ENCODE data around the gene NPAS3.

NPAS3 gene

GRCh38 chr14:33733721-33734120, 795.0 kb downstream of the NPAS3 start:
- H3K27ac Mint-ChIP-seq: no peak overlapping the region
- no peak overlapping the region for H3K4me3 Mint-ChIP-seq
- no peaks in the 10 kb centered on the region for H3K4me1 Mint-ChIP-seq (ENCODE audit: low read depth in 2 of 2)
- DNase-seq (no peak), ATAC-seq (replicated peaks) (no peak)
- no peaks in the 10 kb centered on the region for H3K9me3 Mint-ChIP-seq
- no peaks in the 10 kb centered on the region for H3K27me3 Mint-ChIP-seq
- no peaks in the 10 kb centered on the region for H3K36me3 Mint-ChIP-seq (ENCODE audit: insufficient read depth)

GRCh38 chr14:33734387-33734786, 795.7 kb downstream of the NPAS3 start:
- H3K36me3 Mint-ChIP-seq (ENCODE audit: insufficient read depth): no peaks in the 10 kb centered on the region
- no peak for DNase-seq
- no peaks in the 10 kb centered on the region for H3K9me3 Mint-ChIP-seq
- ATAC-seq (replicated peaks): no peak
- H3K27me3 Mint-ChIP-seq: no peaks in the 10 kb centered on the region
- H3K27ac Mint-ChIP-seq: no peak overlapping the region
- H3K4me1 Mint-ChIP-seq (ENCODE audit: low read depth in 2 of 2): no peaks in the 10 kb centered on the region
- no peak overlapping the region for H3K4me3 Mint-ChIP-seq

- ATAC-seq (replicated peaks) (no peak), DNase-seq (no peak)
- no peaks in the 10 kb centered on the region for H3K27me3 Mint-ChIP-seq
- no peaks in the 10 kb centered on the region for H3K36me3 Mint-ChIP-seq (ENCODE audit: insufficient read depth)
- H3K4me1 Mint-ChIP-seq (ENCODE audit: low read depth in 2 of 2): no peaks in the 10 kb centered on the region
- no peak overlapping the region for H3K27ac Mint-ChIP-seq
- no peak overlapping the region for H3K4me3 Mint-ChIP-seq
- no peaks in the 10 kb centered on the region for H3K9me3 Mint-ChIP-seq
Observed at GRCh38 chr14:33736299-33736825, 797.7 kb downstream of the NPAS3 start.

- H3K4me3 Mint-ChIP-seq: no peak overlapping the region
- no peak for DNase-seq
- no peaks in the 10 kb centered on the region for H3K36me3 Mint-ChIP-seq (ENCODE audit: insufficient read depth)
- no peaks in the 10 kb centered on the region for H3K27me3 Mint-ChIP-seq
- no peak for ATAC-seq (replicated peaks)
- no peaks in the 10 kb centered on the region for H3K9me3 Mint-ChIP-seq
- no peak overlapping the region for H3K27ac Mint-ChIP-seq
- H3K4me1 Mint-ChIP-seq (ENCODE audit: low read depth in 2 of 2): no peaks in the 10 kb centered on the region
Observed at GRCh38 chr14:33736979-33737378, 798.3 kb downstream of the NPAS3 start.

GRCh38 chr14:33737446-33737845, 798.8 kb downstream of the NPAS3 start:
- DNase-seq: no peak
- H3K27ac Mint-ChIP-seq: no peak overlapping the region
- H3K9me3 Mint-ChIP-seq: no peaks in the 10 kb centered on the region
- H3K4me3 Mint-ChIP-seq: no peak overlapping the region
- no peaks in the 10 kb centered on the region for H3K27me3 Mint-ChIP-seq
- H3K4me1 Mint-ChIP-seq (ENCODE audit: low read depth in 2 of 2): no peaks in the 10 kb centered on the region
- ATAC-seq (replicated peaks): no peak
- H3K36me3 Mint-ChIP-seq (ENCODE audit: insufficient read depth): no peaks in the 10 kb centered on the region

GRCh38 chr14:33738029-33738428, 799.4 kb downstream of the NPAS3 start:
- Mint-ChIP-seq H3K4me3 (no peak overlapping the region), H3K9me3 (no peaks in the 10 kb centered on the region), H3K4me1 (ENCODE audit: low read depth in 2 of 2) (no peaks in the 10 kb centered on the region), H3K27ac (no peak overlapping the region), H3K36me3 (ENCODE audit: insufficient read depth) (no peaks in the 10 kb centered on the region), H3K27me3 (no peaks in the 10 kb centered on the region)
- DNase-seq (no peak), ATAC-seq (replicated peaks) (no peak)

- Mint-ChIP-seq H3K36me3 (ENCODE audit: insufficient read depth) (no peaks in the 10 kb centered on the region), H3K4me3 (no peak overlapping the region), H3K9me3 (no peaks in the 10 kb centered on the region), H3K27ac (no peak overlapping the region), H3K4me1 (ENCODE audit: low read depth in 2 of 2) (no peaks in the 10 kb centered on the region), H3K27me3 (no peaks in the 10 kb centered on the region)
- DNase-seq: no peak
- ATAC-seq (replicated peaks): no peak
Observed at GRCh38 chr14:33738491-33738890, 799.8 kb downstream of the NPAS3 start.

GRCh38 chr14:33740531-33740930, 801.9 kb downstream of the NPAS3 start:
- H3K27me3 Mint-ChIP-seq: no peaks in the 10 kb centered on the region
- ATAC-seq (replicated peaks): no peak

GRCh38 chr14:33742166-33742565, 803.5 kb downstream of the NPAS3 start:
- DNase-seq (no peak), ATAC-seq (replicated peaks) (no peak)
- Mint-ChIP-seq H3K9me3 (no peaks in the 10 kb centered on the region), H3K27me3 (no peaks in the 10 kb centered on the region), H3K36me3 (ENCODE audit: insufficient read depth) (no peaks in the 10 kb centered on the region), H3K27ac (no peak overlapping the region), H3K4me3 (no peak overlapping the region), H3K4me1 (ENCODE audit: low read depth in 2 of 2) (no peaks in the 10 kb centered on the region)

More at GRCh38 chr14:33740531-33740930, 801.9 kb downstream of the NPAS3 start:
- Mint-ChIP-seq H3K9me3 (no peaks in the 10 kb centered on the region), H3K4me3 (no peak overlapping the region), H3K27ac (no peak overlapping the region), H3K36me3 (ENCODE audit: insufficient read depth) (no peaks in the 10 kb centered on the region), H3K4me1 (ENCODE audit: low read depth in 2 of 2) (no peaks in the 10 kb centered on the region)
- no peak for DNase-seq

GRCh38 chr14:33745163-33745562, 806.5 kb downstream of the NPAS3 start:
- H3K27ac Mint-ChIP-seq: no peak overlapping the region
- ATAC-seq (replicated peaks) (no peak), DNase-seq (no peak)
- no peaks in the 10 kb centered on the region for H3K9me3 Mint-ChIP-seq
- no peak overlapping the region for H3K4me3 Mint-ChIP-seq
- H3K36me3 Mint-ChIP-seq (ENCODE audit: insufficient read depth): no peaks in the 10 kb centered on the region
- H3K4me1 Mint-ChIP-seq (ENCODE audit: low read depth in 2 of 2): no peaks in the 10 kb centered on the region
- H3K27me3 Mint-ChIP-seq: no peaks in the 10 kb centered on the region

- ATAC-seq (replicated peaks) (no peak), DNase-seq (no peak)
- H3K27ac Mint-ChIP-seq: no peak overlapping the region
Observed at GRCh38 chr14:33747749-33748148, 809.1 kb downstream of the NPAS3 start.

GRCh38 chr14:33754261-33754660, 815.6 kb downstream of the NPAS3 start:
- DNase-seq (no peak), ATAC-seq (replicated peaks) (no peak)
- Mint-ChIP-seq H3K4me3 (no peak overlapping the region), H3K4me1 (ENCODE audit: low read depth in 2 of 2) (no peaks in the 10 kb centered on the region), H3K27me3 (no peaks in the 10 kb centered on the region), H3K27ac (no peak overlapping the region), H3K36me3 (ENCODE audit: insufficient read depth) (no peaks in the 10 kb centered on the region), H3K9me3 (peaks cover 6% of the 10 kb centered on the region in 2 donors)

More at GRCh38 chr14:33747749-33748148, 809.1 kb downstream of the NPAS3 start:
- H3K4me3 Mint-ChIP-seq: no peak overlapping the region
- no peaks in the 10 kb centered on the region for H3K9me3 Mint-ChIP-seq
- H3K4me1 Mint-ChIP-seq (ENCODE audit: low read depth in 2 of 2): no peaks in the 10 kb centered on the region
- H3K36me3 Mint-ChIP-seq (ENCODE audit: insufficient read depth): no peaks in the 10 kb centered on the region
- no peaks in the 10 kb centered on the region for H3K27me3 Mint-ChIP-seq

- no peaks in the 10 kb centered on the region for H3K27me3 Mint-ChIP-seq
- H3K4me1 Mint-ChIP-seq (ENCODE audit: low read depth in 2 of 2): no peaks in the 10 kb centered on the region
- H3K9me3 Mint-ChIP-seq: peaks cover 6 to 10% of the 10 kb centered on the region in 2 donors
- no peak for ATAC-seq (replicated peaks)
- H3K27ac Mint-ChIP-seq: no peak overlapping the region
- H3K4me3 Mint-ChIP-seq: no peak overlapping the region
- no peak for DNase-seq
- H3K36me3 Mint-ChIP-seq (ENCODE audit: insufficient read depth): no peaks in the 10 kb centered on the region
Observed at GRCh38 chr14:33755358-33755757, 816.7 kb downstream of the NPAS3 start.

GRCh38 chr14:33756833-33757232, 818.2 kb downstream of the NPAS3 start:
- Mint-ChIP-seq H3K27ac (no peak overlapping the region), H3K4me3 (no peak overlapping the region), H3K36me3 (ENCODE audit: insufficient read depth) (no peaks in the 10 kb centered on the region), H3K4me1 (ENCODE audit: low read depth in 2 of 2) (no peaks in the 10 kb centered on the region), H3K9me3 (peaks cover 6 to 10% of the 10 kb centered on the region in 2 donors), H3K27me3 (no peaks in the 10 kb centered on the region)
- DNase-seq (no peak), ATAC-seq (replicated peaks) (no peak)

GRCh38 chr14:33758547-33758946, 819.9 kb downstream of the NPAS3 start:
- Mint-ChIP-seq H3K9me3 (peaks cover 6 to 11% of the 10 kb centered on the region in 2 donors), H3K27ac (no peak overlapping the region), H3K36me3 (ENCODE audit: insufficient read depth) (no peaks in the 10 kb centered on the region), H3K27me3 (no peaks in the 10 kb centered on the region), H3K4me1 (ENCODE audit: low read depth in 2 of 2) (no peaks in the 10 kb centered on the region), H3K4me3 (no peak overlapping the region)
- ATAC-seq (replicated peaks): no peak
- DNase-seq: no peak
